GM23338 (cell line): Measurements from ENCODE around the gene GPC5.

Source experiments
- POLR2AphosphoS5 ChIP-seq: IDR thresholded peaks from 2 replicates; pipeline ENCODE4 v1.6.1; 2016; ENCODE audit warnings: antibody characterized with exemption, low read depth
- ZNF331 ChIP-seq: fragments of 250-450 bp; sonication (Bioruptor Pico); IDR thresholded peaks from 2 replicates; pipeline ENCODE4 v1.5.0; 2020; ENCODE audit warnings: low read depth, mild to moderate bottlenecking, moderate library complexity
- TF ChIP-seq, protein P1 (sequence below), 2 experiments: fragments of 200-600 bp in 1 of 2; sonication (generic) in 1 of 2; conservative IDR thresholded peaks; 2 replicates each; pipeline versions ENCODE4 v1.5.1 to v1.6.1; 2016 to 2017; ENCODE audit warnings: antibody characterized with exemption in 2 of 2, low read depth in 2 of 2, mild to moderate bottlenecking in 2 of 2, moderate library complexity in 1 of 2
- TF ChIP-seq, protein P2 (sequence below): IDR thresholded peaks from one replicate; pipeline ENCODE4 v1.6.1; 2018; ENCODE audit warnings: antibody characterized with exemption; ENCODE audit not compliant: unreplicated experiment

DNA sequence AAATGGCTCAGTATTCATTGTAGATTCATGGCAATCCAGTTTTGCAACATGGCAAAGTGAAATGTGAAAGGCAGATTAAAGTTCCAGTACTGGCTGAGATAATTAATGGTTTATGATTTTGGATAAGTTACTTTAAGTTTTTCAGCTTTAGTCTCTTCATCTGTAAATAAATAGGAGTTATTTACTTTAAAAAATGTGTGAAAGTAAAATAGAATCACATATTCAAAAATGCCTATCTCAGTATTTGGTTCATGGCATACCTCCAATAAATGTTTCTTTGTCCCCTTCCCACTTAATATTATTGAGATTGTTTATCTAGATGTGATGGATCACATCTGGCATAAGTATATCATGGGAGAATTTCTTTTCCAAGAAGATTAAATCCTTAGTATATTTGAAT, 426.0 kb downstream of the GPC5 start:
- no peak for TF ChIP-seq POLR2AphosphoS5
- TF ChIP-seq, protein P1, sequence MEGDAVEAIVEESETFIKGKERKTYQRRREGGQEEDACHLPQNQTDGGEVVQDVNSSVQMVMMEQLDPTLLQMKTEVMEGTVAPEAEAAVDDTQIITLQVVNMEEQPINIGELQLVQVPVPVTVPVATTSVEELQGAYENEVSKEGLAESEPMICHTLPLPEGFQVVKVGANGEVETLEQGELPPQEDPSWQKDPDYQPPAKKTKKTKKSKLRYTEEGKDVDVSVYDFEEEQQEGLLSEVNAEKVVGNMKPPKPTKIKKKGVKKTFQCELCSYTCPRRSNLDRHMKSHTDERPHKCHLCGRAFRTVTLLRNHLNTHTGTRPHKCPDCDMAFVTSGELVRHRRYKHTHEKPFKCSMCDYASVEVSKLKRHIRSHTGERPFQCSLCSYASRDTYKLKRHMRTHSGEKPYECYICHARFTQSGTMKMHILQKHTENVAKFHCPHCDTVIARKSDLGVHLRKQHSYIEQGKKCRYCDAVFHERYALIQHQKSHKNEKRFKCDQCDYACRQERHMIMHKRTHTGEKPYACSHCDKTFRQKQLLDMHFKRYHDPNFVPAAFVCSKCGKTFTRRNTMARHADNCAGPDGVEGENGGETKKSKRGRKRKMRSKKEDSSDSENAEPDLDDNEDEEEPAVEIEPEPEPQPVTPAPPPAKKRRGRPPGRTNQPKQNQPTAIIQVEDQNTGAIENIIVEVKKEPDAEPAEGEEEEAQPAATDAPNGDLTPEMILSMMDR (conservative IDR thresholded peaks at IDR 0.05; ENCODE audit: low read depth in 2 of 2) = no peak
- TF ChIP-seq, protein P2, sequence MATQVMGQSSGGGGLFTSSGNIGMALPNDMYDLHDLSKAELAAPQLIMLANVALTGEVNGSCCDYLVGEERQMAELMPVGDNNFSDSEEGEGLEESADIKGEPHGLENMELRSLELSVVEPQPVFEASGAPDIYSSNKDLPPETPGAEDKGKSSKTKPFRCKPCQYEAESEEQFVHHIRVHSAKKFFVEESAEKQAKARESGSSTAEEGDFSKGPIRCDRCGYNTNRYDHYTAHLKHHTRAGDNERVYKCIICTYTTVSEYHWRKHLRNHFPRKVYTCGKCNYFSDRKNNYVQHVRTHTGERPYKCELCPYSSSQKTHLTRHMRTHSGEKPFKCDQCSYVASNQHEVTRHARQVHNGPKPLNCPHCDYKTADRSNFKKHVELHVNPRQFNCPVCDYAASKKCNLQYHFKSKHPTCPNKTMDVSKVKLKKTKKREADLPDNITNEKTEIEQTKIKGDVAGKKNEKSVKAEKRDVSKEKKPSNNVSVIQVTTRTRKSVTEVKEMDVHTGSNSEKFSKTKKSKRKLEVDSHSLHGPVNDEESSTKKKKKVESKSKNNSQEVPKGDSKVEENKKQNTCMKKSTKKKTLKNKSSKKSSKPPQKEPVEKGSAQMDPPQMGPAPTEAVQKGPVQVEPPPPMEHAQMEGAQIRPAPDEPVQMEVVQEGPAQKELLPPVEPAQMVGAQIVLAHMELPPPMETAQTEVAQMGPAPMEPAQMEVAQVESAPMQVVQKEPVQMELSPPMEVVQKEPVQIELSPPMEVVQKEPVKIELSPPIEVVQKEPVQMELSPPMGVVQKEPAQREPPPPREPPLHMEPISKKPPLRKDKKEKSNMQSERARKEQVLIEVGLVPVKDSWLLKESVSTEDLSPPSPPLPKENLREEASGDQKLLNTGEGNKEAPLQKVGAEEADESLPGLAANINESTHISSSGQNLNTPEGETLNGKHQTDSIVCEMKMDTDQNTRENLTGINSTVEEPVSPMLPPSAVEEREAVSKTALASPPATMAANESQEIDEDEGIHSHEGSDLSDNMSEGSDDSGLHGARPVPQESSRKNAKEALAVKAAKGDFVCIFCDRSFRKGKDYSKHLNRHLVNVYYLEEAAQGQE = no peak
- no peak for TF ChIP-seq ZNF331 (CRISPR knock-in tag)
